ENCODE results near the gene MBD3L5.
"Not testable (repeated sequence)": the region's sequence is repeated elsewhere in the genome, so short reads cannot be mapped to it uniquely, and the experiment has no call there.

MBD3L5 gene

GRCh38 chr19:7049021-7049420 lies 18.6 kb downstream of the MBD3L5 start, which contains the start of gene MBD3L2:
Gene MBD3L2 (plus strand): TSS chr19:7049321. CDS start chr19:7049374, 53 bp downstream.
- in situ Hi-C loops (cut with MboI; ENCODE audit: low sequenced_read_pairs), result not testable (repeated sequence)

GRCh38 chr19:7051421-7051820 lies 21.0 kb downstream of the MBD3L5 start:
- in situ Hi-C loops (cut with MboI; ENCODE audit: low sequenced_read_pairs), result not testable (repeated sequence)

GRCh38 chr19:7052896-7053295 lies 22.5 kb downstream of the MBD3L5 start:
- in situ Hi-C loops (cut with MboI; ENCODE audit: low sequenced_read_pairs), result not testable (repeated sequence)

- in situ Hi-C loops (cut with MboI; ENCODE audit: low sequenced_read_pairs), result not testable (repeated sequence)
Measured at GRCh38 chr19:7054635-7055368, 24.4 kb downstream of the MBD3L5 start.

GRCh38 chr19:7055679-7056078 lies 25.3 kb downstream of the MBD3L5 start:
- in situ Hi-C loops (cut with MboI; ENCODE audit: low sequenced_read_pairs), result not testable (repeated sequence)

GRCh38 chr19:7056371-7056770 lies 26.0 kb downstream of the MBD3L5 start:
- in situ Hi-C loops (cut with MboI; ENCODE audit: low sequenced_read_pairs), result not testable (repeated sequence)

- in situ Hi-C loops (cut with MboI; ENCODE audit: low sequenced_read_pairs), result not testable (repeated sequence)
Measured at GRCh38 chr19:7058576-7058975, 28.2 kb downstream of the MBD3L5 start, which contains the start of gene MBD3L3. Gene MBD3L3 (minus strand): TSS chr19:7058676. CDS start chr19:7058605, 71 bp downstream.

GRCh38 chr19:7059977-7060376 lies 29.6 kb downstream of the MBD3L5 start:
- in situ Hi-C loops (cut with MboI; ENCODE audit: low sequenced_read_pairs), result loop anchor here (10.0 kb wide), 1 partner anchor 55 kb away; no protein-coding TSS in a partner anchor

GRCh38 chr19:7063339-7063738 lies 33.0 kb downstream of the MBD3L5 start:
- in situ Hi-C loops (cut with MboI; ENCODE audit: low sequenced_read_pairs), result loop anchor here (10.0 kb wide), 1 partner anchor 59 kb away; no protein-coding TSS in a partner anchor

GRCh38 chr19:7063764-7064418 lies 33.5 kb downstream of the MBD3L5 start:
- in situ Hi-C loops (cut with MboI; ENCODE audit: low sequenced_read_pairs), result loop anchor here (10.0 kb wide), 1 partner anchor 59 kb away; no protein-coding TSS in a partner anchor

GRCh38 chr19:7067122-7067521 lies 36.7 kb downstream of the MBD3L5 start:
- in situ Hi-C loops (cut with MboI; ENCODE audit: low sequenced_read_pairs), result loop anchor here (10.0 kb wide), 1 partner anchor 62 kb away; no protein-coding TSS in a partner anchor

- in situ Hi-C loops (cut with MboI; ENCODE audit: low sequenced_read_pairs), result loop anchor here (10.0 kb wide), 1 partner anchor 63 kb away; no protein-coding TSS in a partner anchor
Measured at GRCh38 chr19:7067716-7068115, 37.3 kb downstream of the MBD3L5 start.

- in situ Hi-C loops (cut with MboI; ENCODE audit: low sequenced_read_pairs), result loop anchor here (10.0 kb wide), 1 partner anchor 64 kb away; no protein-coding TSS in a partner anchor
Measured at GRCh38 chr19:7068599-7068998, 38.2 kb downstream of the MBD3L5 start.

- in situ Hi-C loops (cut with MboI; ENCODE audit: low sequenced_read_pairs), result loop anchor here (10.0 kb wide), 1 partner anchor 64 kb away; no protein-coding TSS in a partner anchor
Measured at GRCh38 chr19:7069042-7069903, 38.9 kb downstream of the MBD3L5 start, which contains the start of gene ZNF557. Gene ZNF557 (plus strand): TSS chr19:7069703. CDS start chr19:7075075, 5,372 bp downstream.

- in situ Hi-C loops (cut with MboI; ENCODE audit: low sequenced_read_pairs), result loop anchor here (10.0 kb wide), 1 partner anchor 65 kb away; no protein-coding TSS in a partner anchor
Measured at GRCh38 chr19:7069904-7070226, 39.5 kb downstream of the MBD3L5 start.

GRCh38 chr19:7072541-7072940 lies 42.2 kb downstream of the MBD3L5 start:
- in situ Hi-C loops (cut with MboI; ENCODE audit: low sequenced_read_pairs), result no loop called here

GRCh38 chr19:7074705-7075282 lies 44.4 kb downstream of the MBD3L5 start:
- in situ Hi-C loops (cut with MboI; ENCODE audit: low sequenced_read_pairs), result no loop called here

- in situ Hi-C loops (cut with MboI; ENCODE audit: low sequenced_read_pairs), result no loop called here
Measured at GRCh38 chr19:7076151-7076550, 45.8 kb downstream of the MBD3L5 start.

GRCh38 chr19:7078008-7078407 lies 47.6 kb downstream of the MBD3L5 start:
- in situ Hi-C loops (cut with MboI; ENCODE audit: low sequenced_read_pairs), result no loop called here
